GM21529 (cell line): ENCODE results near the gene SARNP.

Experiments
- ATAC-seq: cut with Tn5 transposase; IDR thresholded peaks from one replicate; pipeline ENCODE4 v1.9.1; 2021; ENCODE audit not compliant: unreplicated experiment

The SARNP gene

DNA sequence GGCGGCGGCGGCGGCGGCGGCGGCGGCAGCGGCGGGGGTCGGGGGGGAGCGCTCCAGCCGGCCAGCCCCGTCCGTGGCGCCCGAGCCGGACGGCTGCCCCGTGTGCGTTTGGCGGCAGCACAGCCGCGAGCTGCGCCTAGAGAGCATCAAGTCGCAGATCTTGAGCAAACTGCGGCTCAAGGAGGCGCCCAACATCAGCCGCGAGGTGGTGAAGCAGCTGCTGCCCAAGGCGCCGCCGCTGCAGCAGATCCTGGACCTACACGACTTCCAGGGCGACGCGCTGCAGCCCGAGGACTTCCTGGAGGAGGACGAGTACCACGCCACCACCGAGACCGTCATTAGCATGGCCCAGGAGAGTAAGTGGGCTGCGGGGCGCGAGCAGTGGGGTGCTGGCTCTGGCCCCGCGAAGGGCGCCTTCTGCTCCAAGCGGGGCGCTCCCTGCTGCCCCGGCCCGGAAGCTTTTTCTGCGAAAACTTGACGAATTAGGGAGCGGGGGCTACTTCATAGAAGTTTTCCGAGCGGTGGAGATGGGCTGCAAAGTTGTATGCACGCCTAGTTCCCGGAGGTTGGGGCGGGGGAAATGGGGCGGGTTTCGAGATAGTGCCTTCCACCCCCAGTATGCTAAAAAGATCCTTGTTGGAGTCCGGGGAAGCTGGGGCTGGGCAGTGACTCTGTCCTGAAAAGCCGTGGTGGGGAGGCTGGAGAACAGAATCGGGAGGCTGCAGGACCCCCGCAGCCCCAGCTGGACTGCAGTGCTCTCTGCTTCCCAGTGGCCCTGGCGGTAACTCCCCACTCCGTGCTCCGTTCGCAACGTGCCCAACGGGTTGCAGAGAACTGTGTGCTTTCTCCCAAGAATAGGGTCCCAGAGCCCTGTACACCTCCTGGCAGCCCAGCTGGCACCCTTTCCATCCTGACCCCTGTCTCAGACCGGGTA, 73.9 kb downstream of the SARNP start:
- peak; percentile 64 for ATAC-seq

DNA sequence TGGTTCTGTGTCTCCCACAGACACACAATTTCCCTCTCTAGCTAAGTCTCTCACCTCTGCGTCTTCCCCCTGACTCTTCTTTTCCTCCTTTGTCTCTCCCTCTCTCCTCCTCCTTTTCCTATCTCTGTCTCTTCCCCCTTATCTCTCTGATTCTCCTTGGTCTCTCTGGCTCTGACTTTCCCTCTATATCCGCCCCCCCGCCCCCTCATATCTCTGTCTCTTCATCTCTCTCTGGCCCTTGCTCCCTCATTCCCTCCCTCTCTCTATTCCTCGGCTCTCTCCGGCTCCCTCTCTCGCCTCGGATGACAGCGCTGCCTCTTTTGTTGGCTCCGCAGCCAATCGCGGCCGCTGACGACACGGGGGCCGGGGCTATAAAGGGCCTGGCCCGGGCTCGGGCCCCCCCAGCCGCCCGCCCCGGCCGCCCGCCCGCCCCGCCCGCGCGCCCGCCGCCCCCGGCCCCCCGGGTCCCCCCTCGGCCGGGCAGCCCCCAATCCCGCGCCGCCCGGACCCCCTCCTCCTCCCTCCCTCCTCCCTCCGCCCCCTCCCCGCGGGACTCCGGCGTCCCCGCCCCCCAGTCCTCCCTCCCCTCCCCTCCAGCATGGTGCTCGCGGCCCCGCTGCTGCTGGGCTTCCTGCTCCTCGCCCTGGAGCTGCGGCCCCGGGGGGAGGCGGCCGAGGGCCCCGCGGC, 74.7 kb downstream of the SARNP start, which contains the start of gene GDF11:
TSS of gene GDF11 (plus strand) at position 404 of the 687 bp plus-strand sequence. CDS start at position 599, 195 bp downstream.
- ATAC-seq: peak; percentile 35

- no peak for ATAC-seq
These were observed 75.4 kb downstream of the SARNP start for GRCh38 chr12:55741931-55742680.

DNA sequence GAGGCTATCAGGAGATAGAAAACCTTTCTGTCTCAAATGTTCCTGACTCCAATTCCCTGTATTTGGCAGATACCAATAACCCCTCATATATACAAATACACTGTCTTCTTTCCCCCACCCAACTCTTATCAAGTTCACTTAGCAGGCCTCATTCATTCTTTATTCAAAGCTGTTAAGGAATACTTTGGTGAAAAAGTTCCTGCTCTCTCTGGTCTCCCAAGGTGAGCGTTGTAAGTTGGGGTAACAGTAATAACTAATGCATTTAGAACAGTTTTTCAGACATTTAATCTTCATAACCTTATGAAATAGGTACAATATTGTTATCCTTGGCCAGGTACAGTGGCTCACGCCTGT, 78.5 kb downstream of the SARNP start:
- no peak for ATAC-seq

- ATAC-seq: peak; percentile 84
These were observed 79.2 kb downstream of the SARNP start for GRCh38 chr12:55738123-55739024.

DNA sequence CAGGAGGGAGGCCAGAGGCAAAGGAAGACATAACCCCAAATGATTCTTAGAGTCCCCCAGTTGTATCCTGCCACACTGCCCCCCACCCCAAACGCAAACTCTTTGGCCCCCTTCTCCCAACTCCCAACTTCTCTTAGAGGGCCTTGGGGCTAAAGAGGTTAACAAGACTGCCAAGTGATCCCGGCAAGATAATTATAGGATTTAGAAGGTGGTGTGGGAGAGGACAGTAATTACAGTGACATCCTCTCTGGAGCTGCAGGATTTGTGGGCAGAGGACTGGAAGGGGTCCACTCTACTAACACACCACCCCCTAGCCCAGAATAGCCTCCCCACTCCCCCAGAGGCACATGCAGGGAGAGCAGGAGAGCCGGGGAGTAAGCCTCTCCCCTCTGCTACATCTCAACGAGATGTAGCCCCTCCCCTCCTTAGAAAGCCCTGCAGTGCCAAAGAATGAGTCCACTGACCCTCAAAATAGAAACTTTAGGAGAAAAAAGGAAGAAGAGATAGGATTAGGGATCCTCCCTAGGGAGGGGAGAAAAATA, 79.9 kb downstream of the SARNP start:
- peak; percentile 3 for ATAC-seq

GRCh38 chr12:55736780-55737580, 80.5 kb downstream of the SARNP start:
- ATAC-seq: no peak

GRCh38 chr12:55736076-55736475, 81.4 kb downstream of the SARNP start:
- no peak for ATAC-seq

DNA sequence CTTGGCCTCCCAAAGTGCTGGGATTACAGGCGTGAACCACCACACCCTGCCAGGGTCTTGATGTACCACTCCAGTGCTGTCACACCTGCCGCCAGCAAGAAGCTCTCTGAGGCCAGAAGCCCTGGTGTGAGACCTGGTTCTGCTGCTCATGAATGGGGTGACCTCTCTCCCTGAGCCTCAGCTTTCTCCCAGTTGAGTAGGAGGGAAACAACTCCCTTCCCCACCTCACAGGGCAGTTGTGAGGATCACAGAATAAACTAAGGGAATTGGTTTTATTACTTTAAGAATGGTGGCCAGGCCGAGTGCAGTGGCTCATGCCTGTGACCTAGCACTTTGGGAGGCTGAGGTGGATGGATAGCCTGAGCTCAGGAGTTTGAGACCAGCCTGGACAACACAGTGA, 82.9 kb downstream of the SARNP start:
- no peak for ATAC-seq

DNA sequence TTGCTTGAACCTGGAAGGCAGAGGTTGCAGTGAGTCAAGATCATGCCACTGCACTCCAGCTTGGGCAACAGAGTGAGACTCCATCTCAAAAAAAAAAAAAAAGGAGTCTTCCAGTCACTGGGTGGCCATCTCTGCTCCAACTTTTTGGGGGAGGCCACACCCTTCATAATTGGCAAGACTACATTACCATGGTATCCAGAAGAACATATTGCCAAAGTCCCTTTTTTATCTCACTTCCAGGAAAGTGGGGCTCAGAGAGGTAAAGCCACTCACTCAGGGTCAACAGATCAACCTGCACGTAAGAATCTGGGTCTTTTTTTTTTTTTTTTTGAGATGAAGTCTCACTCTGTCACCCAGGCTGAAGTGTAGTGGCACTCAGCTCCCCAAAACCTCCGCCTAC, 83.7 kb downstream of the SARNP start:
- ATAC-seq: no peak

DNA sequence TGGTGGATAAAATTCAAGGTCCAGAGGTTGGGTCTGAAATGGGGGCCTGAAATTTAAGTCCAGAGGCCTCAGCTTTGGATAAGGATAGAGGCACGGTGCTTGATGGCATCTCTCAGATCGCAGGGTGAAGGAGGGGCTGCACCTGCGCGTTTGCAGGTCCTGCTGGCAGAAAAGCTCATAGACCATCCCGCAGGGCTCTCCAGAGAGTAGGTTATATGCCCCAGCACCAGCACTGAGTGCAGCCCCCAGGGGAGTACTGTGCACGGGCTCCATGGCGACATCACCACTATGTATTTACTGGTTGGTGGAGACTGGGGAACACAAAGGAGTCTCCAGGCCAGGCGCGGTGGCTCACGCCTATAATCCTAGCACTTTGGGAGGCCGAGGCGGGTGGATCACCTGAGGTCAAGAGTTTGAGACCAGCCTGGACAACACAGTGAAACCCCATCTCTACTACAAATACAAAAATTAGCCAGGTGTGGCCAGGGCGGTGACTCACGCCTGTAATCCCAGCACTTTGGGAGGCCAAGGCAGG, 84.4 kb downstream of the SARNP start:
- no peak for ATAC-seq

DNA sequence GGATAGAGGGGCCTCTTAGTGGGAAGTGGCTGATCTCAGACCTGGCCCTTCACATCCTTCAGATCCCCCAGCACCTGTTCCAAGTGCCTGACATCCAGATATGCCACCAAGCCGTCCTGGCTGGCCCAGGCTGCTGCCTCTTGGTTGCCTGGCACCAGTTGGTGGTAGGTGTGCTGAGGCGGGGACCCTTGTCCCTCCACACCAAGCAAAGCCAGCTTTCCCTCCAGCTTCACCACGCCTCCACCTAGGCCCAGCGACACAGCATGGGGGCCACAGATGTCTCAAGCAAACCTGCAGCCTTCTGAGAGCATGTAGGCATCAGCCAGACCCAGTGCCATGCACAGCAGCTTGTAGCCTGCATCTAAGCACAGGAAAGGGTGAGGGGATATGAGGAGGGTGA, 85.2 kb downstream of the SARNP start:
- no peak for ATAC-seq

DNA sequence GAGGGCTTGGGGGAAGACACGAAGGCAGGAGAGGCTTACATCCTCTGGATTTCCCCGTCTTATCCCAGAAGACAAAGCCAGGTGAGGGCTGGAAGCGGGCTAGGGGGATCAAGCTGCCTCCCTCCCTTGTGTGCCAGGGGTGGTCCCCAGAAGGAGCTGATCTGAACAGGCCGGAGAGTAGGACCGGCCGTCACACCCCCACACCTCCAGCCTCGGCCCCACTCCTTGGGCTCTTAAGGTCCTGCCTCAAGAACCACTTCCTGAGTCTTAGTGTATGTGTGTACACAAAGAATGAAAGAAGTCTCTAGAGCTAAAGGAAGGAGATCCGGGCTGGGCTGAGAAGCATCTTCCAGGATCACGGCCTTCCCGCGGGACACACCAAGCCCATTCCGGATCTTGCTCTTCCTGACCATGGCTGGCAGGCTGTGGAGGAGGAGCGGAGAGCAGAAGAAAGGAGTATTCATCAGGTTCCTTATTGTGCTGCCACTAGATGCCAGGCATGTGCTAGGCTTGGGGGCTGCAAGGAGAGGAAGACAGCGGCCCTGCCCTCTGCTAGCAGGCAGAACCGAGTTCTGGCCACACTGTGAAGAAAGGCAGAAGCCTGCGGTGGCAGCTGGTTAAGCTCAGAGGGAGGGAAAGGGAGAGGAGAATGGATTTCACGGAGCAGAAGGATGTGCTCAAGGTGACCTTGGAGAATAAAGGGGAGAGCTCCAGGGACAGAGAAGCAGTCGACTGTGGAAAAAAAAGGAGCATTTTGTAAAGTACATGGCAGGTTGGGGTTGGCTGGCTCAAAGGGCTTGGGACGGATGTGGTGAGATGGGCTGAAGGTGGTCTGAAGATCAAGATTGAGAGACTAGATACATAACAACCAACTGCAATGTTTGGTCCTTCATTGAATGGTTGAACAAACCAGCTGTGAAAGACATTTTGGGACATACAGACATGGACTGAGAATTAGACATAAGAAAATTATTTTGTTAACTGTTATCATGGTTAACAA, 87.4 kb downstream of the SARNP start:
- ATAC-seq: peak; percentile 42

- ATAC-seq: peak; percentile 60
These were observed 88.3 kb downstream of the SARNP start, which contains the start of gene CD63 for GRCh38 chr12:55728939-55729818. TSS of gene CD63 (minus strand) at chr12:55729009. CDS start at chr12:55728341, 668 bp downstream.

DNA sequence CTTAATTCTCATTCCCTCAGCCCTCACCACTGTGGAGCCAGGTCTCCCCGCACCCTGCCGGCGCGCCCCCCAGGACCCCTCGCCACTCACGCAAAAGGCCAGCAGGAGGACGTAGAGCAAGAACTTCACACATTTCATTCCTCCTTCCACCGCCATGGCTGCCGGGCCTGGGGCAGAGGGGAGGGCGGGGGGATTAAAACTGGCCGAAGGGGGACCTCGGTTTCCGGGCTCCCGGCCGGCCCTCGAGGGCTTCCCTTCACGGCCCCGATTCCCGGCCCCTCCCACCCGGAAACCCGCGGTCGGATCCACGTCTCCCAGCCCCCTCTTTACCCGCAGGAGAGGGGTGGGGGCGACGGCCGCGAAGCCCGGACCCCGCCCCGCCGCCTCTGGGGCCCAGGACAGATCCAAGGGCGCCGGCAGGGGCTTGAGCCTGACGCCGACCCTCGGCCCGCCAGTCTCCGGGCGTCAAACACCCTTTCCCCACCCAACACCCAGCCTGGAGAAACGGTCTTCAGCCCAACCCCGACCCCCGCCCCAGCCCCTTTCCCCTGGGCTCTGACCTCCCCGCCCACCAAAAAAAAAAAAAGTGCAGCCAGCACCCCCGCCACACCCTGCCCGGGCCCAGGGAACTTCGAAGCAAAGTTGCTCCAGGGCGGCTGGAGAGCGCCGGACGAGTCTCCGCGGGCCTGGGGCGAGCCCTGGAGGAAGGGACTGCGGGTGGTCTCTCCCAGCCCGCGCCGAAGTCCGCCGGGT, 89.2 kb downstream of the SARNP start:
- ATAC-seq: peak; percentile 11

GRCh38 chr12:55727643-55728185, 89.8 kb downstream of the SARNP start:
- ATAC-seq: no peak
